GM12878 (cell line): Measurements from ENCODE around the gene TECTA. TPM values are rescaled to one million over a fixed set of nuclear protein-coding genes. Genes with fewer than 3 reads are reported as not detected.
A peak's percentile ranks its signal among the peaks of the same experiment; 100 is the strongest.

Experiments
- EP300 ChIP-seq, 2 experiments: fragments of 150-350 bp in 1 of 2; IDR thresholded peaks; 2 replicates each; pipeline ENCODE4 v1.6.1; 2011 to 2012; ENCODE audit warnings: low read depth in 2 of 2, low read length in 2 of 2, borderline replicate concordance in 1 of 2, improper control_type of control experiment in 1 of 2, inconsistent platforms in 1 of 2; ENCODE audit not compliant: control insufficient read depth in 1 of 2
- FOS ChIP-seq: IDR thresholded peaks from 3 replicates; pipeline ENCODE4 v1.6.1; 2011; ENCODE audit warnings: borderline replicate concordance; ENCODE audit not compliant: insufficient read length; ENCODE audit errors: extremely low read depth
- GATAD2B ChIP-seq: fragments of 450-650 bp; conservative IDR thresholded peaks from 2 replicates; pipeline ENCODE4 v1.6.1; 2017; ENCODE audit warnings: low read depth, mild to moderate bottlenecking, moderate library complexity
- IRF4 ChIP-seq: IDR thresholded peaks from 2 replicates; pipeline ENCODE4 v1.6.1; 2011; ENCODE audit warnings: low read depth, low read length
- MEF2A ChIP-seq: IDR thresholded peaks from 2 replicates; pipeline ENCODE4 v1.6.1; 2011; ENCODE audit warnings: low read depth, mild to moderate bottlenecking, low read length, moderate library complexity; ENCODE audit not compliant: insufficient read depth
- MXI1 ChIP-seq: fragments of 150-350 bp; IDR thresholded peaks from 2 replicates; pipeline ENCODE4 v1.6.1; 2011; ENCODE audit warnings: low read depth, mild to moderate bottlenecking, inconsistent platforms, low read length, improper control_type of control experiment
- MYC ChIP-seq: IDR thresholded peaks from 2 replicates; pipeline ENCODE4 v1.6.1; 2011; ENCODE audit warnings: mild to moderate bottlenecking, low read length, moderate library complexity, inconsistent platforms; ENCODE audit not compliant: insufficient read depth, insufficient replicate concordance, insufficient read length, severe bottlenecking
- NBN ChIP-seq: fragments of 450-650 bp; IDR thresholded peaks from 2 replicates; pipeline ENCODE4 v1.6.1; 2016
- PML ChIP-seq: IDR thresholded peaks from 2 replicates; pipeline ENCODE4 v1.6.1; 2012; ENCODE audit warnings: low read length, inconsistent platforms
- RAD51 ChIP-seq: fragments of 450-650 bp; IDR thresholded peaks from 2 replicates; pipeline ENCODE4 v1.6.1; 2016; ENCODE audit warnings: moderate library complexity, mild to moderate bottlenecking, inconsistent platforms
- RCOR1 ChIP-seq: conservative IDR thresholded peaks from 2 replicates; pipeline ENCODE4 v1.6.1; 2012; ENCODE audit warnings: low read depth, low read length, improper control_type of control experiment
- RELA ChIP-seq: fragments of 450-650 bp; IDR thresholded peaks from 2 replicates; pipeline ENCODE4 v1.8.0; 2014; ENCODE audit warnings: borderline replicate concordance; ENCODE audit not compliant: partially characterized antibody
- SMARCA5 ChIP-seq: fragments of 450-650 bp; IDR thresholded peaks from 2 replicates; pipeline ENCODE4 v1.6.1; 2017; ENCODE audit warnings: mild to moderate bottlenecking
- SP1 ChIP-seq: IDR thresholded peaks from one replicate; pipeline ENCODE4 v1.6.1; 2011; ENCODE audit warnings: low read depth, low read length
- SPI1 ChIP-seq: IDR thresholded peaks from 2 replicates; pipeline ENCODE4 v1.6.1; 2011; ENCODE audit warnings: low read depth, mild to moderate bottlenecking, low read length, moderate library complexity, borderline replicate concordance; ENCODE audit not compliant: insufficient read depth
- SREBF2 ChIP-seq: IDR thresholded peaks from 2 replicates; pipeline ENCODE4 v1.6.1; 2012; ENCODE audit warnings: mild to moderate bottlenecking, low read length
- SUZ12 ChIP-seq: fragments of 200-600 bp; sonication (generic); IDR thresholded peaks from one replicate; pipeline ENCODE4 v1.6.1; 2018; ENCODE audit warnings: antibody characterized with exemption, mild to moderate bottlenecking; ENCODE audit not compliant: unreplicated experiment
- ZNF622 ChIP-seq: fragments of 450-650 bp; IDR thresholded peaks from 2 replicates; pipeline ENCODE4 v1.6.1; 2017; ENCODE audit warnings: mild to moderate bottlenecking, inconsistent platforms
- polyA plus RNA-seq, 11 experiments: library from polyadenylated mRNA; depleted of rRNA in 4 of 11; unstranded in 6 of 11; stranded (reverse) in 5 of 11; fragments of >200 nt; fragmentation: Nextera tagmentation in 4 of 11; fragmentation: Illumina TruSeq in 1 of 11; extraction: Ambion mirVana in 4 of 11; extraction: Trizol in 1 of 11; gene quantifications; 1 replicate in 1 of 11; 2 replicates in 10 of 11; pipeline versions ENCODE4 v1.2.1 to v1.2.3, GENCODE V29; 2011 to 2016; ENCODE audit warnings: inconsistent platforms in 2 of 11, missing spikeins in 2 of 11, low read depth in 1 of 11
- total RNA-seq, 4 experiments: library from RNA; depleted of rRNA in 3 of 4; stranded (reverse); fragments of >200 nt in 3 of 4; fragmentation: Illumina TruSeq in 1 of 4; extraction: Trizol in 1 of 4; gene quantifications; 2 replicates each; pipeline versions ENCODE4 v1.2.1 to v1.2.3, GENCODE V29; 2013 to 2021
- TF ChIP-seq, protein P1 (sequence below): fragments of 450-650 bp; IDR thresholded peaks from 2 replicates; pipeline ENCODE4 v1.6.1; 2017; ENCODE audit warnings: mild to moderate bottlenecking
- TF ChIP-seq, protein P2 (sequence below): IDR thresholded peaks from 2 replicates; pipeline ENCODE4 v1.6.1; 2011; ENCODE audit warnings: low read depth, mild to moderate bottlenecking, low read length, moderate library complexity, borderline replicate concordance; ENCODE audit errors: extremely low read depth
- TF ChIP-seq, protein P3 (sequence below): IDR thresholded peaks from 2 replicates; pipeline ENCODE4 v1.6.1; 2011; ENCODE audit warnings: borderline replicate concordance, low read depth, mild to moderate bottlenecking, moderate library complexity, mixed read lengths, low read length; ENCODE audit not compliant: insufficient read depth; ENCODE audit errors: extremely low read length
- TF ChIP-seq, protein P4 (sequence below): fragments of 450-650 bp; IDR thresholded peaks from 2 replicates; pipeline ENCODE4 v1.6.1; 2017; ENCODE audit warnings: low read depth, mild to moderate bottlenecking, moderate library complexity
- TF ChIP-seq, protein P5 (sequence below): fragments of 150-350 bp; IDR thresholded peaks from 2 replicates; pipeline ENCODE4 v1.6.1; 2014; ENCODE audit warnings: mild to moderate bottlenecking, low read depth, low read length
- TF ChIP-seq, protein P6 (sequence below): IDR thresholded peaks from 2 replicates; pipeline ENCODE4 v1.6.1; 2012; ENCODE audit warnings: low read depth, low read length, improper control_type of control experiment

Gene TECTA
- total and polyA plus RNA-seq, 10 of the 15 experiments (the other 5 are each of a cell fraction or from before 2014, with no cell fraction given) = under 0.01 to 0.14 (median 0.05) TPM; not detected in 1

DNA sequence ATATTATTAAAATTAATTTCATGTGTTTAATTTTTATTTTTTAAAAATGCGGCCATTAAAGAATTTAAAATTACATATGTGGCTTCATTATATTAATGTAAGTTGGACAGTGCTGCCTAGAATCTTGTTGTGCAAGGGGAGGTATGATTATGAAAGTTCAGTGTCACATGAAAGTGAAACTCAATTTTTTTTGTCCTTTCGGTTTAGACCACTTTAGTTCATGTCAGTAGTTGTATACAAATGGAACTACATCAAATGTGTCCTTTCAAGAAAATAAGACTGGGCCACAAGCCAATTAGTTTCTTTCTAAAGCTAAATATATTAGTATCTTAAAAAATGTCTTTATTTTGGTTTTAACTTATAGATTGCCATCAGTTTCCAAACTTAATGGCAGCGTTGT is 41.4 kb upstream of the TECTA start (continued):
- TF ChIP-seq SMARCA5 = no peak
- TF ChIP-seq EP300 (IDR thresholded peaks at IDR 0.05; ENCODE audit: borderline replicate concordance in 1 of 2, control insufficient read depth in 1 of 2, low read depth in 2 of 2, low read length in 2 of 2) = peak; percentile 70 to 87; a peak in 2 of 4 replicates
- peak; percentile 79 for TF ChIP-seq IRF4
- TF ChIP-seq, protein P1, sequence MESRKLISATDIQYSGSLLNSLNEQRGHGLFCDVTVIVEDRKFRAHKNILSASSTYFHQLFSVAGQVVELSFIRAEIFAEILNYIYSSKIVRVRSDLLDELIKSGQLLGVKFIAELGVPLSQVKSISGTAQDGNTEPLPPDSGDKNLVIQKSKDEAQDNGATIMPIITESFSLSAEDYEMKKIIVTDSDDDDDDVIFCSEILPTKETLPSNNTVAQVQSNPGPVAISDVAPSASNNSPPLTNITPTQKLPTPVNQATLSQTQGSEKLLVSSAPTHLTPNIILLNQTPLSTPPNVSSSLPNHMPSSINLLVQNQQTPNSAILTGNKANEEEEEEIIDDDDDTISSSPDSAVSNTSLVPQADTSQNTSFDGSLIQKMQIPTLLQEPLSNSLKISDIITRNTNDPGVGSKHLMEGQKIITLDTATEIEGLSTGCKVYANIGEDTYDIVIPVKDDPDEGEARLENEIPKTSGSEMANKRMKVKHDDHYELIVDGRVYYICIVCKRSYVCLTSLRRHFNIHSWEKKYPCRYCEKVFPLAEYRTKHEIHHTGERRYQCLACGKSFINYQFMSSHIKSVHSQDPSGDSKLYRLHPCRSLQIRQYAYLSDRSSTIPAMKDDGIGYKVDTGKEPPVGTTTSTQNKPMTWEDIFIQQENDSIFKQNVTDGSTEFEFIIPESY = no peak
- TF ChIP-seq, protein P2, sequence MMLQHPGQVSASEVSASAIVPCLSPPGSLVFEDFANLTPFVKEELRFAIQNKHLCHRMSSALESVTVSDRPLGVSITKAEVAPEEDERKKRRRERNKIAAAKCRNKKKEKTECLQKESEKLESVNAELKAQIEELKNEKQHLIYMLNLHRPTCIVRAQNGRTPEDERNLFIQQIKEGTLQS = no peak
- no peak for TF ChIP-seq SREBF2
- 0 out of 2 replicates have a peak, but pooled peaks have one; percentile 64 for TF ChIP-seq RCOR1
- TF ChIP-seq, protein P3, sequence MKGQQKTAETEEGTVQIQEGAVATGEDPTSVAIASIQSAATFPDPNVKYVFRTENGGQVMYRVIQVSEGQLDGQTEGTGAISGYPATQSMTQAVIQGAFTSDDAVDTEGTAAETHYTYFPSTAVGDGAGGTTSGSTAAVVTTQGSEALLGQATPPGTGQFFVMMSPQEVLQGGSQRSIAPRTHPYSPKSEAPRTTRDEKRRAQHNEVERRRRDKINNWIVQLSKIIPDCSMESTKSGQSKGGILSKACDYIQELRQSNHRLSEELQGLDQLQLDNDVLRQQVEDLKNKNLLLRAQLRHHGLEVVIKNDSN = no peak
- TF ChIP-seq, protein P4, sequence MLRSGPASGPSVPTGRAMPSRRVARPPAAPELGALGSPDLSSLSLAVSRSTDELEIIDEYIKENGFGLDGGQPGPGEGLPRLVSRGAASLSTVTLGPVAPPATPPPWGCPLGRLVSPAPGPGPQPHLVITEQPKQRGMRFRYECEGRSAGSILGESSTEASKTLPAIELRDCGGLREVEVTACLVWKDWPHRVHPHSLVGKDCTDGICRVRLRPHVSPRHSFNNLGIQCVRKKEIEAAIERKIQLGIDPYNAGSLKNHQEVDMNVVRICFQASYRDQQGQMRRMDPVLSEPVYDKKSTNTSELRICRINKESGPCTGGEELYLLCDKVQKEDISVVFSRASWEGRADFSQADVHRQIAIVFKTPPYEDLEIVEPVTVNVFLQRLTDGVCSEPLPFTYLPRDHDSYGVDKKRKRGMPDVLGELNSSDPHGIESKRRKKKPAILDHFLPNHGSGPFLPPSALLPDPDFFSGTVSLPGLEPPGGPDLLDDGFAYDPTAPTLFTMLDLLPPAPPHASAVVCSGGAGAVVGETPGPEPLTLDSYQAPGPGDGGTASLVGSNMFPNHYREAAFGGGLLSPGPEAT = peak; percentile 55; the same call in 1 of the 2 replicates
- TF ChIP-seq FOS = no peak
- TF ChIP-seq, protein P5, sequence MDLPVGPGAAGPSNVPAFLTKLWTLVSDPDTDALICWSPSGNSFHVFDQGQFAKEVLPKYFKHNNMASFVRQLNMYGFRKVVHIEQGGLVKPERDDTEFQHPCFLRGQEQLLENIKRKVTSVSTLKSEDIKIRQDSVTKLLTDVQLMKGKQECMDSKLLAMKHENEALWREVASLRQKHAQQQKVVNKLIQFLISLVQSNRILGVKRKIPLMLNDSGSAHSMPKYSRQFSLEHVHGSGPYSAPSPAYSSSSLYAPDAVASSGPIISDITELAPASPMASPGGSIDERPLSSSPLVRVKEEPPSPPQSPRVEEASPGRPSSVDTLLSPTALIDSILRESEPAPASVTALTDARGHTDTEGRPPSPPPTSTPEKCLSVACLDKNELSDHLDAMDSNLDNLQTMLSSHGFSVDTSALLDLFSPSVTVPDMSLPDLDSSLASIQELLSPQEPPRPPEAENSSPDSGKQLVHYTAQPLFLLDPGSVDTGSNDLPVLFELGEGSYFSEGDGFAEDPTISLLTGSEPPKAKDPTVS = no peak
- no peak for TF ChIP-seq NBN
- no peak for TF ChIP-seq RELA
- peak; percentile 53; the same call in 1 of the 2 replicates for TF ChIP-seq MXI1
- no peak for TF ChIP-seq SPI1
- TF ChIP-seq, protein P6, sequence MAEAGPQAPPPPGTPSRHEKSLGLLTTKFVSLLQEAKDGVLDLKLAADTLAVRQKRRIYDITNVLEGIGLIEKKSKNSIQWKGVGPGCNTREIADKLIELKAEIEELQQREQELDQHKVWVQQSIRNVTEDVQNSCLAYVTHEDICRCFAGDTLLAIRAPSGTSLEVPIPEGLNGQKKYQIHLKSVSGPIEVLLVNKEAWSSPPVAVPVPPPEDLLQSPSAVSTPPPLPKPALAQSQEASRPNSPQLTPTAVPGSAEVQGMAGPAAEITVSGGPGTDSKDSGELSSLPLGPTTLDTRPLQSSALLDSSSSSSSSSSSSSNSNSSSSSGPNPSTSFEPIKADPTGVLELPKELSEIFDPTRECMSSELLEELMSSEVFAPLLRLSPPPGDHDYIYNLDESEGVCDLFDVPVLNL = no peak
- no peak for TF ChIP-seq RAD51
- no peak for TF ChIP-seq SUZ12
- TF ChIP-seq ZNF622 = no peak
- TF ChIP-seq PML = no peak
- TF ChIP-seq SP1 = no peak
- no peak for TF ChIP-seq MEF2A
- no peak for TF ChIP-seq GATAD2B
- no peak for TF ChIP-seq MYC
